H9 (cell line): ENCODE measurements around the gene ZFYVE27. TPM values are rescaled to one million over a fixed set of nuclear protein-coding genes. Genes with fewer than 3 reads are reported as not detected.

ENCODE experiments used
- DNase-seq: peaks from one replicate; pipeline ENCODE4 v3.0.0-alpha.2; 2017
- H2AFZ ChIP-seq: one replicate; pipeline ENCODE4 v1.6.1; 2013; ENCODE audit warnings: mild to moderate bottlenecking, low read length, control low read depth, moderate library complexity
- H2AK5ac ChIP-seq: 2 replicates; pipeline ENCODE4 v1.6.1; 2013; ENCODE audit warnings: low read length, control low read depth, mixed read lengths; ENCODE audit not compliant: insufficient read length
- H2BK120ac ChIP-seq: one replicate; pipeline ENCODE4 v1.6.1; 2013; ENCODE audit warnings: low read depth, mild to moderate bottlenecking, low read length, control low read depth, inconsistent platforms; ENCODE audit not compliant: poor library complexity, severe bottlenecking
- H2BK12ac ChIP-seq: 2 replicates; pipeline ENCODE4 v1.6.1; 2013; ENCODE audit warnings: low read length, control low read depth, mixed read lengths, low read depth; ENCODE audit not compliant: insufficient read length
- H2BK15ac ChIP-seq: 2 replicates; pipeline ENCODE4 v1.6.1; 2013; ENCODE audit warnings: low read depth, low read length, control low read depth
- H2BK20ac ChIP-seq: one replicate; pipeline ENCODE4 v1.6.1; 2013; ENCODE audit warnings: low read depth, mild to moderate bottlenecking, low read length, control low read depth, inconsistent platforms; ENCODE audit not compliant: poor library complexity, severe bottlenecking
- H2BK5ac ChIP-seq: 2 replicates; pipeline ENCODE4 v1.6.1; 2013; ENCODE audit warnings: low read length, control low read depth, mixed read lengths; ENCODE audit not compliant: insufficient read length
- H3K14ac ChIP-seq: 2 replicates; pipeline ENCODE4 v1.6.1; 2013; ENCODE audit warnings: low read length, control low read depth; ENCODE audit not compliant: insufficient read depth
- H3K18ac ChIP-seq: 2 replicates; pipeline ENCODE4 v1.6.1; 2013; ENCODE audit warnings: low read depth, mild to moderate bottlenecking, mixed read lengths, low read length, control low read depth; ENCODE audit not compliant: insufficient read length
- H3K23ac ChIP-seq: 2 replicates; pipeline ENCODE4 v1.6.1; 2013; ENCODE audit warnings: low read length, control low read depth, mixed read lengths, low read depth; ENCODE audit not compliant: insufficient read length
- H3K23me2 ChIP-seq: 2 replicates; pipeline ENCODE4 v1.6.1; 2013; ENCODE audit warnings: low read depth, mild to moderate bottlenecking, mixed read lengths, low read length, control low read depth; ENCODE audit not compliant: insufficient read length, poor library complexity, severe bottlenecking
- H3K27ac ChIP-seq: 2 replicates; pipeline ENCODE4 v1.5.1; 2013; ENCODE audit warnings: low read length, control low read depth, mixed read lengths, low read depth; ENCODE audit not compliant: insufficient read length
- H3K27me3 ChIP-seq: 2 replicates; pipeline ENCODE4 v1.6.1; 2013; ENCODE audit warnings: low read length, control low read depth, inconsistent platforms; ENCODE audit not compliant: insufficient read depth
- H3K4ac ChIP-seq: 2 replicates; pipeline ENCODE4 v1.6.1; 2013; ENCODE audit warnings: low read depth, mild to moderate bottlenecking, control low read depth, inconsistent platforms, low read length, moderate library complexity
- H3K4me1 ChIP-seq: 2 replicates; pipeline ENCODE4 v1.6.1; 2013; ENCODE audit warnings: low read length, control low read depth, inconsistent platforms; ENCODE audit not compliant: insufficient read depth
- H3K4me2 ChIP-seq: 2 replicates; pipeline ENCODE4 v1.6.1; 2013; ENCODE audit warnings: low read length, control low read depth, mixed read lengths; ENCODE audit not compliant: insufficient read length, insufficient read depth
- H3K56ac ChIP-seq: 2 replicates; pipeline ENCODE4 v1.6.1; 2013; ENCODE audit warnings: low read depth, mild to moderate bottlenecking, mixed read lengths, low read length, control low read depth; ENCODE audit not compliant: insufficient read length
- H3K79me1 ChIP-seq: 2 replicates; pipeline ENCODE4 v1.6.1; 2013; ENCODE audit warnings: low read depth, mild to moderate bottlenecking, moderate library complexity, low read length, control low read depth, inconsistent platforms; ENCODE audit not compliant: insufficient read depth, poor library complexity, severe bottlenecking
- H3K79me2 ChIP-seq: 2 replicates; pipeline ENCODE4 v1.6.1; 2013; ENCODE audit warnings: low read length, control low read depth, inconsistent platforms; ENCODE audit not compliant: insufficient read depth
- H3K9ac ChIP-seq: 2 replicates; pipeline ENCODE4 v1.6.1; 2013; ENCODE audit warnings: low read length, control low read depth, mixed read lengths; ENCODE audit not compliant: insufficient read length; ENCODE audit errors: extremely low read depth
- H3K9me3 ChIP-seq: one replicate; pipeline ENCODE4 v1.6.1; 2013; ENCODE audit warnings: low read depth, low read length, inconsistent platforms; ENCODE audit not compliant: control insufficient read depth
- H3T11ph ChIP-seq: one replicate; pipeline ENCODE4 v1.6.1; 2013; ENCODE audit warnings: mild to moderate bottlenecking, low read length, control low read depth, inconsistent platforms
- H4K20me1 ChIP-seq: one replicate; pipeline ENCODE4 v1.6.1; 2013; ENCODE audit not compliant: control insufficient read depth, insufficient read length, insufficient read depth
- H4K5ac ChIP-seq: 2 replicates; pipeline ENCODE4 v1.6.1; 2013; ENCODE audit warnings: low read depth, mild to moderate bottlenecking, mixed read lengths, low read length, control low read depth; ENCODE audit not compliant: insufficient read length
- H4K8ac ChIP-seq: replicated peaks from 2 replicates; pipeline ENCODE4 v1.6.1; 2013; ENCODE audit warnings: low read length, control low read depth, mixed read lengths, low read depth; ENCODE audit not compliant: insufficient read length
- H4K91ac ChIP-seq: 2 replicates; pipeline ENCODE4 v1.6.1; 2013; ENCODE audit warnings: low read depth, mild to moderate bottlenecking, moderate library complexity, mixed read lengths, low read length, control low read depth; ENCODE audit not compliant: insufficient read length
- H3K27ac Mint-ChIP-seq, 3 experiments: 2 replicates in 2 of 3; 3 replicates in 1 of 3; pipeline ENCODE4 v1.8.0; 2020 to 2021; ENCODE audit warnings: mixed read lengths in 3 of 3, mild to moderate bottlenecking in 1 of 3, moderate library complexity in 1 of 3
- H3K27me3 Mint-ChIP-seq: 2 replicates; pipeline ENCODE4 v1.8.0; 2021; ENCODE audit warnings: low read depth, mild to moderate bottlenecking, moderate library complexity, mixed read lengths
- H3K36me3 Mint-ChIP-seq, 3 experiments: 2 replicates in 2 of 3; 3 replicates in 1 of 3; pipeline ENCODE4 v1.8.0; 2020 to 2021; ENCODE audit warnings: low read depth in 3 of 3, mixed read lengths in 3 of 3; ENCODE audit not compliant: insufficient read depth in 1 of 3
- H3K4me1 Mint-ChIP-seq, 2 experiments: 2 replicates each; pipeline ENCODE4 v1.8.0; 2020; ENCODE audit warnings: mixed read lengths in 2 of 2
- H3K4me3 Mint-ChIP-seq, 2 experiments: 2 replicates in 1 of 2; 3 replicates in 1 of 2; pipeline ENCODE4 v1.8.0; 2020 to 2021; ENCODE audit warnings: mild to moderate bottlenecking in 2 of 2, mixed read lengths in 2 of 2, moderate library complexity in 1 of 2
- H3K9me3 Mint-ChIP-seq, 2 experiments: 2 replicates in 1 of 2; 3 replicates in 1 of 2; pipeline ENCODE4 v1.8.0; 2020; ENCODE audit warnings: mild to moderate bottlenecking in 2 of 2, mixed read lengths in 2 of 2, moderate library complexity in 1 of 2
- CTCF ChIP-seq: fragments of 200-600 bp; sonication (generic); conservative IDR thresholded peaks from 3 replicates; pipeline ENCODE4 v1.8.0; 2021; ENCODE audit warnings: antibody characterized with exemption, mild to moderate bottlenecking
- WGBS: extraction: QIAGEN DNeasy Blood & Tissue Kit; methylation state at CpG from one replicate; pipeline ENCODE4 v1.1.7; 2013; ENCODE audit warnings: missing lambda C conversion rate, low lambda C conversion rate, mixed read lengths; ENCODE audit not compliant: insufficient read length; ENCODE audit errors: extremely low coverage; 5-methylcytosine and 5-hydroxymethylcytosine counted together
- total RNA-seq: library from RNA; stranded (reverse); gene quantifications from 2 replicates; pipeline ENCODE4 v1.2.1, GENCODE V29; 2021

The ZFYVE27 gene
- total RNA-seq, 1 experiment from 2014 or later: 33.2 TPM

DNA sequence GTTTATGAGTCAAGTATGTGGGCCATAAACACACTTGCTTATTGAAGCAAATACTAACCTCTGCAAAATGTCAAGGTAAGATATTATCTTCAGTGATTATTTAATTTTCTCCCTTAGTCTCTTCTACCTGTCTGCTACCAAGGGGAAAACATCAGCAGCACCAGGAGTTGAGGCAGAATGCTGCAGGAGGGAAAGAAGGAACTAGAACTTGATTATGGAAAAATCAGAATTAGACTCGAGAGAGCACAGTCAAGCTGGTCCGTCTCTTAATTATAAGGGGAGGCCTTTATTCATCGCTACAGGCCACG is 4.9 kb upstream of the ZFYVE27 start:
- TF ChIP-seq CTCF: no peak
- H2BK20ac ChIP-seq: no peak overlapping the region
- peaks cover 33% of the 10 kb centered on the region for H3K27me3 Mint-ChIP-seq
- no peak overlapping the region for H3K4me3 Mint-ChIP-seq
- H3K14ac ChIP-seq: no peak overlapping the region
- no peak overlapping the region for H3K4ac ChIP-seq
- peaks cover 0 to 3% of the 10 kb centered on the region in 2 experiments; a peak in 2 of 4 replicates for H3K4me1 Mint-ChIP-seq
- WGBS: no CpG with 5 or more reads among the region's 4 CpGs
- H3K27ac ChIP-seq: no peak overlapping the region
- H3K23me2 ChIP-seq: no peaks in the 10 kb centered on the region
- H3T11ph ChIP-seq: no peak overlapping the region
- no peaks in the 10 kb centered on the region for H3K79me1 ChIP-seq
- H3K23ac ChIP-seq: no peak overlapping the region
- no peaks in the 10 kb centered on the region for H4K20me1 ChIP-seq
- H3K36me3 Mint-ChIP-seq: peaks cover 8 to 11% (median 8%) of the 10 kb centered on the region in 3 experiments; a peak in 6 of 7 replicates
- H2AK5ac ChIP-seq: no peak overlapping the region
- H2BK15ac ChIP-seq: no peak overlapping the region
- no peaks in the 10 kb centered on the region for H3K79me2 ChIP-seq
- H3K9me3 Mint-ChIP-seq: peaks cover 15 to 16% of the 10 kb centered on the region in 2 experiments
- H3K18ac ChIP-seq: no peak overlapping the region
- H2BK120ac ChIP-seq: no peak overlapping the region
- H2BK12ac ChIP-seq: no peak overlapping the region
- H3K56ac ChIP-seq: no peak overlapping the region
- H3K27me3 ChIP-seq: peaks cover 17% of the 10 kb centered on the region; the same call in 1 of the 2 replicates
- no peaks in the 10 kb centered on the region for H3K4me1 ChIP-seq
- no peak overlapping the region for H3K4me2 ChIP-seq
- DNase-seq: no peak
- H3K9me3 ChIP-seq: peaks cover 4% of the 10 kb centered on the region
- H3K27ac Mint-ChIP-seq: no peak overlapping the region; a peak in 1 of 7 replicates
- H2AFZ ChIP-seq: no peak overlapping the region
- H4K5ac ChIP-seq: no peak overlapping the region
- H3K9ac ChIP-seq: no peak overlapping the region
- no peak overlapping the region for H4K8ac ChIP-seq
- H2BK5ac ChIP-seq: no peak overlapping the region
- no peak overlapping the region for H4K91ac ChIP-seq
